ENCODE data around the gene MKLN1.

The MKLN1 gene

DNA sequence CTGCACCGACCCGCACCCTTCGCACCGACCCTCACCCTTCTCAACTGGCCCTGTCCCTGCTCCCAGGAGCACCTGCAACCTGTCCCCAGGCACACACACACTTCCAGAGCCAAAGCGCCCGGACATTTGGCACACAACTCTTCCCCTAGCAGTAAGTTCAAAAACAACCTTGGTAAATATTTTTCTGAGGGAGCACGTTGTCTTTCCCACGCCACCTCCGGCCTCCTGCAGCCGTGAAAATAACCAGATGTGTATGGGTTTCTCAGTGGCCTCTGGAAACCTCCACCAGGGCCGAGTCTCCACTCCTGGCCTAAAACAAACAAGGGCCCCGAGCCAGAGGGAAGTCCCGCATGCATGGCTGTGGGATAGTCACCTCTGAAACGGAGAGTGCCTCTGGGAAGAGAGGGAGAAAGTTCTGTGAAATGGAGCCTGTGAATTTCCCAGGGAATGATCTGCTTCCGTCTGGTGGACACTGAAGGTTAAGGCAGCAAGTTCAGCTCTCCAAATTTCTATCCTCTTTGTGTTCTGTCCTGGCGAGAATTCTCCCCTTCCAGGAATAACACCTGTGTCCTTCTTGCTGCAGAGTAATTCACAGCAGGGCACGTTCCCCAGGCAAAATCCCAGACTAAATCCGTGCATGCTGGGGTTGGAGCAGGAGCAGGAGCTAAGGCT lies 213.0 kb downstream of the MKLN1 start:
- H3K4me3 ChIP-seq (ENCODE audit: low read depth, low read length): no peak overlapping the region

- H3K4me3 ChIP-seq (ENCODE audit: low read depth, low read length): no peak overlapping the region
Measured at GRCh38 chr7:131543298-131543697, 215.6 kb downstream of the MKLN1 start.

- no peak overlapping the region for H3K4me3 ChIP-seq (ENCODE audit: low read depth, low read length)
Measured at GRCh38 chr7:131544021-131544420, 216.3 kb downstream of the MKLN1 start.

DNA sequence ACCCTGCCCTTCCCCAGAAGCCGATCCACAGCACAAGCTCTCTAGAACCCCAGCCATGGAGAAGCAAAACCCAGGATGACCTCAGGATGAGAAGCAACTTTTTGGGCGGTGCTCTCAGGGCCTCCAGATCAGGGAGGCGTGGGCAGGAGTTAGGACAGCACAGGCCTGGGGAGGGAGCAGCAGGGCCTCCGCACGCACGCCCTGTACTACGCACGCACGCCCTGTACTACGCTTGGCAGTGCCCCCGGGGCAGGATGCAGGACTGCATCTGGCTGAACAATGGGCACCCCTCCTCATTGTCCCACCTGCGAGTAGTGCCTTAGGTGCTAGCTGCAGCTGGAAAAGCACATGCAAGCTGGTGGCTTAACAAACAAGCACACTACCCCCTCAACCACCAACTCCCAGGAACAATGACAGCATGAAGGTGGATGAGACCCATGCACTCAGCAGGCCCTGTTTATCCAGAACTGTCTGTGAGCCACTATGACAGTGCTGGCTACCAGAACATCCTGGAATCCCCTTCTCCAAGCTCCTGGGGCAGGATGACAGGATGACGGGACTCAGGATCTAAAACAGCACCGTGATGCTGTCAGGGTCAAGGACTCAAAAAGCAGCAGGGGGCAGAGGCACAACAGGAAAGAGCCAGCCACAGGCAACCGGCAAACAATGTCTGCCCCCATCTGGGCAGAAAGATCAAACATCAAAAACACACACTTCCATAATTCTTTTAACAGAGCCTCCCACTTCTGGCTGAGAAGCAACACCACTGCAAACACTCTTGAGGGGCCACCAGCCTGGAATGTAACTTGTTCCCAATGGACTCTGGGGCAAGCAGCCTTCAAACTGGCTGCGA lies 217.0 kb downstream of the MKLN1 start:
- H3K4me3 ChIP-seq (ENCODE audit: low read depth, low read length): no peak overlapping the region

GRCh38 chr7:131546126-131546525 lies 218.4 kb downstream of the MKLN1 start:
- no peak overlapping the region for H3K4me3 ChIP-seq (ENCODE audit: low read depth, low read length)
